22Rv1 (cell line): ENCODE measurements around the gene PCDH8.

ENCODE experiments used
- CTCF ChIP-seq: fragments of 450-650 bp; IDR thresholded peaks from 2 replicates; pipeline ENCODE4 v1.5.1; 2017; ENCODE audit warnings: mild to moderate bottlenecking
- ZFX ChIP-seq: fragments of 450-650 bp; IDR thresholded peaks from 2 replicates; pipeline ENCODE4 v1.6.1; 2017; ENCODE audit warnings: antibody characterized with exemption, borderline replicate concordance

GRCh38 chr13:52878831-52879230 is 30.4 kb upstream of the PCDH8 start:
- TF ChIP-seq CTCF (no peak), ZFX (no peak)
